ENCODE measurements around the gene CCDC195. TPM values are rescaled to one million over a fixed set of nuclear protein-coding genes. Genes with fewer than 3 reads are reported as not detected.
"Not testable (repeated sequence)": the region's sequence is repeated elsewhere in the genome, so short reads cannot be mapped to it uniquely, and the experiment has no call there.

CCDC195 gene
- total and polyA plus RNA-seq, 4 donors = not detected

DNA sequence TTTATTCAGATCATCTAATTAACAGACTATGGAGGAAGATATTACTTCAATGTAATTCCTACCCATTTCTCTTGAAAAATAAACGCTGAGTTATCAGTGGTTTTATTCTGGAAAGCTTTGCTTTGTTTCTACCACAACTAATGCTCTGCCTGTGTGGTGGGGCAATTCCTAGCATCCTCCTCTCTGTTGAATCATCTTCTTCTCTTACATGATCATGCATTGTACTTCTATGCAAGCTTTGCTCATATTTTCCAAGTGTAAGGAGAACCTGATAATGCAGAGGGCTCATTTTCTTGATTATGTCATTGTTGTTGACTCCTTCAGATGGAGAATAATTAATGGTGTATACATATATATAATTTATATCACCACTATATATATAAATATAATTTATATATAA lies 46.7 kb downstream of the CCDC195 start:
- H3K27me3 ChIP-seq (ENCODE audit: control insufficient read depth in 3 of 3, insufficient read depth in 3 of 3, low read length in 2 of 3) = no peaks in the 10 kb centered on the region
- no peaks in the 10 kb centered on the region for H3K4me1 ChIP-seq (ENCODE audit: control insufficient read depth in 5 of 5, insufficient read depth in 5 of 5, low read length in 5 of 5)
- peaks cover 0 to 7% (median 0%) of the 10 kb centered on the region in 4 donors for H3K9me3 ChIP-seq (ENCODE audit: control insufficient read depth in 4 of 4, insufficient read depth in 3 of 4, low read length in 3 of 4)
- H3K9ac ChIP-seq (ENCODE audit: insufficient read depth in 1 of 2, low read length in 2 of 2) = no peak overlapping the region
- ATAC-seq (ENCODE audit: insufficient read depth, low FRiP score) = no peak
- TF ChIP-seq, protein P1, sequence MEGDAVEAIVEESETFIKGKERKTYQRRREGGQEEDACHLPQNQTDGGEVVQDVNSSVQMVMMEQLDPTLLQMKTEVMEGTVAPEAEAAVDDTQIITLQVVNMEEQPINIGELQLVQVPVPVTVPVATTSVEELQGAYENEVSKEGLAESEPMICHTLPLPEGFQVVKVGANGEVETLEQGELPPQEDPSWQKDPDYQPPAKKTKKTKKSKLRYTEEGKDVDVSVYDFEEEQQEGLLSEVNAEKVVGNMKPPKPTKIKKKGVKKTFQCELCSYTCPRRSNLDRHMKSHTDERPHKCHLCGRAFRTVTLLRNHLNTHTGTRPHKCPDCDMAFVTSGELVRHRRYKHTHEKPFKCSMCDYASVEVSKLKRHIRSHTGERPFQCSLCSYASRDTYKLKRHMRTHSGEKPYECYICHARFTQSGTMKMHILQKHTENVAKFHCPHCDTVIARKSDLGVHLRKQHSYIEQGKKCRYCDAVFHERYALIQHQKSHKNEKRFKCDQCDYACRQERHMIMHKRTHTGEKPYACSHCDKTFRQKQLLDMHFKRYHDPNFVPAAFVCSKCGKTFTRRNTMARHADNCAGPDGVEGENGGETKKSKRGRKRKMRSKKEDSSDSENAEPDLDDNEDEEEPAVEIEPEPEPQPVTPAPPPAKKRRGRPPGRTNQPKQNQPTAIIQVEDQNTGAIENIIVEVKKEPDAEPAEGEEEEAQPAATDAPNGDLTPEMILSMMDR (IDR thresholded peaks at IDR 0.05; ENCODE audit: control extremely low read depth, extremely low read depth) = no peak
- 83 to 93% methylated on average over 1 of the region's 1 CpG for WGBS, 2 donors
- H3K27ac ChIP-seq (ENCODE audit: low read depth in 1 of 2, low read length in 1 of 2) = no peak overlapping the region
- H3K36me3 ChIP-seq (ENCODE audit: control insufficient read depth in 4 of 4, insufficient read depth in 4 of 4, low read length in 4 of 4) = no peaks in the 10 kb centered on the region
- H3K4me3 ChIP-seq = no peak overlapping the region
- DNase-seq = no peak

DNA sequence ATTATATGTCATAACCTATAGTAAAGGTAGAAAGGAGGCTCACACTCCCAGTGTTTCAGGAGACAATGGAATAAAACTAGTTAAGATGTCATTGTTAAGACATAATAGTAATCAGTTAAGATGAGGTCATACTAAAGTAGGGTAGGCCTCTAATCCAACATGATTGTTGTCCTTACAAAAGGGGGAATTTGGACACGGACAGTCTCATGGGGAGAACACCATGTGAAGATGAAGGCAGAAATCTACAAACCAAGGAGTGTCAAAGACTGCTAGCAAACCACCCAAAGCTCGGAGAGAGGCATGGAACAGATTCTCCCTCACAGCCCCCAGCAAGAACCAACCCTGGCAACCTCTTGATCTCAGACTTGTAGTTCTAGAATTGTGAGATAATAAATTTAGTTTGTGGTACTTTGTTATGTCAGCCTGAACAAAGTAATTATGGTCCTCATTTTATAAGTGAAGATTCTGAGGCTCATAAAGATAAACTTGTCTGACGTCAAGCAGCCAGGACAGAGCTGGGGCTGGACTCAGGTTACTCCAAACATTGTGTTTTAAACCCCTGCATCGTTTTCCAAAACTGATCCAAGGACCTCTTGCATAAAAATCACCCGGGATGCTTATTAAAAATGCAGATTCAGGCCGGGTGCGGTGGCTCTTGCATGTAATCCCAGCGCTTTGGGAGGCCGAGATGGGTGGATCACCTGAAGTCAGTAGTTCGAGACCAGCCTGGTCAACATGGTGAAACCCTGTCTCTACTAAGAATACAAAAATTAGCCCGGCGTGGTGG lies 47.8 kb downstream of the CCDC195 start:
- TF ChIP-seq, protein P1 (IDR thresholded peaks at IDR 0.05; ENCODE audit: control extremely low read depth, extremely low read depth) = no peak
- no peak overlapping the region for H3K4me3 ChIP-seq
- no peaks in the 10 kb centered on the region for H3K27me3 ChIP-seq (ENCODE audit: control insufficient read depth in 3 of 3, insufficient read depth in 3 of 3, low read length in 2 of 3)
- H3K9me3 ChIP-seq (ENCODE audit: control insufficient read depth in 4 of 4, insufficient read depth in 3 of 4, low read length in 3 of 4) = peaks cover 0 to 7% (median 0%) of the 10 kb centered on the region in 4 donors
- 91 to 92% methylated on average over 12 of the region's 12 CpGs for WGBS, 2 donors
- ATAC-seq (ENCODE audit: insufficient read depth, low FRiP score) = no peak
- no peaks in the 10 kb centered on the region for H3K36me3 ChIP-seq (ENCODE audit: control insufficient read depth in 4 of 4, insufficient read depth in 4 of 4, low read length in 4 of 4)
- H3K4me1 ChIP-seq (ENCODE audit: control insufficient read depth in 5 of 5, insufficient read depth in 5 of 5, low read length in 5 of 5) = no peaks in the 10 kb centered on the region
- no peak overlapping the region for H3K9ac ChIP-seq (ENCODE audit: insufficient read depth in 1 of 2, low read length in 2 of 2)
- no peak overlapping the region for H3K27ac ChIP-seq (ENCODE audit: low read depth in 1 of 2, low read length in 1 of 2)
- DNase-seq = no peak

DNA sequence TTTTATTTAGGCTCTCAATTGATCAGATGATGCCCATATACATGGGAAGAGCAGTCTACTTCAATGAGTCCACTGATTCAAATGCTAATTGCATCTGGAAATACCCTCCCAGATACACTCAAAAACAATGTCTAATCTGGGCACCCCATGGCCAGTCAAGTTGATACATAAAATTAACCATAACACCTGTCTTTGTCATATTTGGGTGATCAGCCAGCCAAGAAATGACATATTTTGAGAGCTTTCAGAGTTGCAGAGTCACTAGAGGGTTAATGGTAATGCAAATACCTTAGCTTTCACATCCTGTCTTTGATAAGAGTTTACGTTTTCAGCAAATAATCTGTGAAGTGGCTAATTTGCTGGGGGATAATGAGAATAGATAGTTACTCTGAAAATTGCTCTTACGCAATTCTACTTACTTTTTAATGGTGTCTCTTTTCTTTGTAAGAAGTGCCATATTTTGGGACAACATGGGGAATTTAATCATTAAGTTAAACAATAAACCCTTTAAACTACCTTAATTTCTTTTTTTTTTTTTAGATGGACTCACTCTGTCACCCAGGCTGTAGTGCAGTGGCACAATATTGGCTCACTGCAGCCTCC lies 49.1 kb downstream of the CCDC195 start:
- Histone ChIP-seq H3K36me3 (ENCODE audit: control insufficient read depth in 4 of 4, insufficient read depth in 4 of 4, low read length in 4 of 4) (no peaks in the 10 kb centered on the region), H3K27me3 (ENCODE audit: control insufficient read depth in 3 of 3, insufficient read depth in 3 of 3, low read length in 2 of 3) (no peaks in the 10 kb centered on the region), H3K9ac (ENCODE audit: insufficient read depth in 1 of 2, low read length in 2 of 2) (no peak overlapping the region), H3K4me3 (no peak overlapping the region), H3K27ac (ENCODE audit: low read depth in 1 of 2, low read length in 1 of 2) (no peak overlapping the region), H3K4me1 (ENCODE audit: control insufficient read depth in 5 of 5, insufficient read depth in 5 of 5, low read length in 5 of 5) (no peaks in the 10 kb centered on the region), H3K9me3 (ENCODE audit: control insufficient read depth in 4 of 4, insufficient read depth in 3 of 4, low read length in 3 of 4) (peaks cover 0 to 9% (median 0%) of the 10 kb centered on the region in 4 donors)
- WGBS, 2 donors = 61 to 64% methylated on average over 2 of the region's 2 CpGs
- TF ChIP-seq, protein P1 (IDR thresholded peaks at IDR 0.05; ENCODE audit: control extremely low read depth, extremely low read depth) = no peak
- ATAC-seq (ENCODE audit: insufficient read depth, low FRiP score) = no peak
- no peak for DNase-seq

DNA sequence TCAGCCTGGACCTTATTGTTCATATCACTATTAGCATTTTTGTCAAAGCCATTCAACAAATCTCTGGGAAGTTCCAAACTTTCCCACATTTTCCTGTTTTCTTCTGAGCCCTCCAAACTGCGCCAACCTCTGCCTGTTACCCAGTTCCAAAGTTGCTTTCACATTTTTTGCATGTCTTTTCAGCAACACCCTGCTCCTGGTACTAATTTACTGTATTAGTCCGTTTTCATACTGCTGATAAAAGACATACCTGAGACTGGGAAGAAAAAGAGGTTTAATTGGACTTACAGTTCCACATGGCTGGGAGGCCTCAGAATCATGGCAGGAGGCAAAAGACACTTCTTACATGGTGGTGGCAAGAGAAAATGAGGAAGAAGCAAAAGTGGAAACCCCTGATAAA lies 52.8 kb downstream of the CCDC195 start:
- ATAC-seq (ENCODE audit: insufficient read depth, low FRiP score); H3K9ac ChIP-seq (ENCODE audit: insufficient read depth in 1 of 2, low read length in 2 of 2); H3K4me3 ChIP-seq; H3K36me3 ChIP-seq (ENCODE audit: control insufficient read depth in 4 of 4, insufficient read depth in 4 of 4, low read length in 4 of 4); H3K27me3 ChIP-seq (ENCODE audit: control insufficient read depth in 3 of 3, insufficient read depth in 3 of 3, low read length in 2 of 3); DNase-seq; H3K4me1 ChIP-seq (ENCODE audit: control insufficient read depth in 5 of 5, insufficient read depth in 5 of 5, low read length in 5 of 5); H3K27ac ChIP-seq (ENCODE audit: low read depth in 1 of 2, low read length in 1 of 2); H3K9me3 ChIP-seq (ENCODE audit: control insufficient read depth in 4 of 4, insufficient read depth in 3 of 4, low read length in 3 of 4): not testable (repeated sequence)
- WGBS, 2 donors = 76 to 91% methylated on average over 2 of the region's 2 CpGs

DNA sequence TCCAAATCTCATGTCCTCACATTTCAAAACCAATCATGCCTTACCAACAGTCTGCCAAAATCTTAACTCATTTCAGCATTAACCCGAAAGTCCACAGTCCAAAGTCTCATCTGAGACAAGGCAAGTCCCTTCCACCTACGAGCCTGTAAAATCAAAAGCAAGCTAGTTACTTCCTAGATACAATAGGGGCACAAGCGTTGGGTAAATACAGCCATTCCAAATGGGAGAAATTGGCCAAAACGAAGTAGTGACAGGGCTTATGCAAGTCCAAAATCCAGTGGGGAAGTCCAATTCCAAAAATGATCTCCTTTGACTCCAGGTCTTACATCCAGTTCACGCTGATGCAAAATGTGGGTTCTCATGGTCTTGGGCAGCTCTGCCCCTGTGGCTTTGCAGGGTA lies 54.5 kb downstream of the CCDC195 start:
- H3K36me3 ChIP-seq (ENCODE audit: control insufficient read depth in 4 of 4, insufficient read depth in 4 of 4, low read length in 4 of 4); ATAC-seq (ENCODE audit: insufficient read depth, low FRiP score); H3K4me3 ChIP-seq; H3K9ac ChIP-seq (ENCODE audit: insufficient read depth in 1 of 2, low read length in 2 of 2); H3K27ac ChIP-seq (ENCODE audit: low read depth in 1 of 2, low read length in 1 of 2); H3K4me1 ChIP-seq (ENCODE audit: control insufficient read depth in 5 of 5, insufficient read depth in 5 of 5, low read length in 5 of 5); DNase-seq; H3K9me3 ChIP-seq (ENCODE audit: control insufficient read depth in 4 of 4, insufficient read depth in 3 of 4, low read length in 3 of 4); H3K27me3 ChIP-seq (ENCODE audit: control insufficient read depth in 3 of 3, insufficient read depth in 3 of 3, low read length in 2 of 3): not testable (repeated sequence)
- WGBS, 2 donors = 84 to 87% methylated on average over 5 of the region's 5 CpGs
